Activated B cell treated with CpG ODN at 0.5 μM for 24 hours (primary cell): ENCODE data around the gene KRTAP4-6. TPM values are rescaled to one million over a fixed set of nuclear protein-coding genes. Genes with fewer than 3 reads are reported as not detected.
"Not testable (repeated sequence)": the region's sequence is repeated elsewhere in the genome, so short reads cannot be mapped to it uniquely, and the experiment has no call there.

Source experiments
- ATAC-seq: fragments of 200-7000 bp; cut with Tn5 transposase; one replicate; pipeline ENCODE4 v1.10.0; 2021; ENCODE audit warnings: low read depth, mild to moderate bottlenecking, moderate library complexity
- CTCF ChIA-PET: fragments of 350-600 bp; sonication (Branson Sonifier 250); formaldehyde crosslinking; loops from one replicate; lab custom pipeline; 2021; ENCODE audit warnings: antibody characterized with exemption; lab: Charles Lee
- POLR2A ChIA-PET: fragments of 350-600 bp; sonication (Branson Sonifier 250); formaldehyde crosslinking; loops from one replicate; lab custom pipeline; 2021; ENCODE audit warnings: antibody characterized with exemption; lab: Charles Lee
- DNase-seq: peaks from one replicate; pipeline ENCODE4 v3.0.0; 2022
- H3K27ac Mint-ChIP-seq: one replicate; pipeline ENCODE4 v1.8.0; 2020; ENCODE audit warnings: mixed read lengths
- H3K27me3 Mint-ChIP-seq: one replicate; pipeline ENCODE4 v1.8.0; 2021; ENCODE audit warnings: mixed read lengths
- H3K36me3 Mint-ChIP-seq: one replicate; pipeline ENCODE4 v1.8.0; 2021; ENCODE audit warnings: low read depth, mixed read lengths
- H3K4me1 Mint-ChIP-seq: one replicate; pipeline ENCODE4 v1.8.0; 2021; ENCODE audit warnings: mixed read lengths
- H3K4me3 Mint-ChIP-seq: one replicate; pipeline ENCODE4 v1.8.0; 2020; ENCODE audit warnings: mild to moderate bottlenecking, mixed read lengths
- H3K9me3 Mint-ChIP-seq: one replicate; pipeline ENCODE4 v1.8.0; 2020; ENCODE audit warnings: mixed read lengths
- intact Hi-C: fragments of 100-400 bp; cut with micrococcal nuclease; formaldehyde crosslinking; loops from one replicate; pipeline ENCODE4 v1.15.1; 2024
- total RNA-seq: library from RNA; stranded (reverse); gene quantifications from 2 replicates; pipeline ENCODE4 v1.2.3, GENCODE V29; 2022
- TF ChIP-seq, protein P1 (sequence below): fragments of 200-600 bp; IDR thresholded peaks from one replicate; pipeline ENCODE4 v1.8.0; 2022; ENCODE audit warnings: antibody characterized with exemption, mild to moderate bottlenecking

The KRTAP4-6 gene
- total RNA-seq, 1 donor from 2014 or later = not detected

DNA sequence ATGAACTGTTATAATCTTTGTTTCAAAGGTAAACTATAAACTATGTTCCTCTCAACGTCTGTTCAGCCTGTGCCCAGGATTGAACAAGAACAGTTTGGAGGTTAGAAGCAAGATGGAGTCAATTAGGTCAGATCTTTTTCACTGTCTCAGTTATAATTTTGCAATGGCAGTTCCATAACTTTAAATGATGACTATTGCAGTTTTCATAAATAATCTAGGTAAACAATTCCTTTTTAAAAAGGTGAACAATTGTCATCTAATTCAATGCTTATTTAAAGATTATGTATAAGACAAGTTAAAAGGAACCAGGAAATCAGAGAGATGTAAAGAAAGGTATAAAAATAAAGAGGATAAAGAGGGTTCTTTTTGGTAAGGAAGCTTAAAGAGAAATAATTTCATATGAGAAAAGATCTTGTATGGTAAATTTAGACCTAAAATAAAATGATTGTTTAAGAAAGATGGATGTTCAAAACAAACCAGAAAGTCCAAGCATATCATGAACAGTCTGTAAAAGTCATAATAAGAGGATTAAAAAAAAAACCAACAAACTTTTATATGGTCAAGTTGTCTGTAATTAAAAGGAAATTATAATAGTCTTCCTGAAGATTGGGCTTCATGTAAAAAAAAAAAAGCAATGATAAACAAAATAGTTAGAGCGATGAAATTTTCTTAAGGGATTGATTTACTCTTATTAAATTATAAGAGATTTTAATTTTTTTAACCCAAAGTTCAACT is 29.0 kb downstream of the KRTAP4-6 start:
- intact Hi-C loops = no loop called here
- Mint-ChIP-seq H3K4me3 (no peak overlapping the region), H3K27ac (no peak overlapping the region), H3K4me1 (peaks cover 24% of the 10 kb centered on the region), H3K36me3 (peaks cover 3% of the 10 kb centered on the region), H3K9me3 (peaks cover 4% of the 10 kb centered on the region), H3K27me3 (peaks cover under 1% of the 10 kb centered on the region)
- POLR2A ChIA-PET = no interaction called here
- ATAC-seq = no peak
- no peak for DNase-seq
- TF ChIP-seq, protein P1, sequence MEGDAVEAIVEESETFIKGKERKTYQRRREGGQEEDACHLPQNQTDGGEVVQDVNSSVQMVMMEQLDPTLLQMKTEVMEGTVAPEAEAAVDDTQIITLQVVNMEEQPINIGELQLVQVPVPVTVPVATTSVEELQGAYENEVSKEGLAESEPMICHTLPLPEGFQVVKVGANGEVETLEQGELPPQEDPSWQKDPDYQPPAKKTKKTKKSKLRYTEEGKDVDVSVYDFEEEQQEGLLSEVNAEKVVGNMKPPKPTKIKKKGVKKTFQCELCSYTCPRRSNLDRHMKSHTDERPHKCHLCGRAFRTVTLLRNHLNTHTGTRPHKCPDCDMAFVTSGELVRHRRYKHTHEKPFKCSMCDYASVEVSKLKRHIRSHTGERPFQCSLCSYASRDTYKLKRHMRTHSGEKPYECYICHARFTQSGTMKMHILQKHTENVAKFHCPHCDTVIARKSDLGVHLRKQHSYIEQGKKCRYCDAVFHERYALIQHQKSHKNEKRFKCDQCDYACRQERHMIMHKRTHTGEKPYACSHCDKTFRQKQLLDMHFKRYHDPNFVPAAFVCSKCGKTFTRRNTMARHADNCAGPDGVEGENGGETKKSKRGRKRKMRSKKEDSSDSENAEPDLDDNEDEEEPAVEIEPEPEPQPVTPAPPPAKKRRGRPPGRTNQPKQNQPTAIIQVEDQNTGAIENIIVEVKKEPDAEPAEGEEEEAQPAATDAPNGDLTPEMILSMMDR = no peak
- CTCF ChIA-PET = no interaction called here

DNA sequence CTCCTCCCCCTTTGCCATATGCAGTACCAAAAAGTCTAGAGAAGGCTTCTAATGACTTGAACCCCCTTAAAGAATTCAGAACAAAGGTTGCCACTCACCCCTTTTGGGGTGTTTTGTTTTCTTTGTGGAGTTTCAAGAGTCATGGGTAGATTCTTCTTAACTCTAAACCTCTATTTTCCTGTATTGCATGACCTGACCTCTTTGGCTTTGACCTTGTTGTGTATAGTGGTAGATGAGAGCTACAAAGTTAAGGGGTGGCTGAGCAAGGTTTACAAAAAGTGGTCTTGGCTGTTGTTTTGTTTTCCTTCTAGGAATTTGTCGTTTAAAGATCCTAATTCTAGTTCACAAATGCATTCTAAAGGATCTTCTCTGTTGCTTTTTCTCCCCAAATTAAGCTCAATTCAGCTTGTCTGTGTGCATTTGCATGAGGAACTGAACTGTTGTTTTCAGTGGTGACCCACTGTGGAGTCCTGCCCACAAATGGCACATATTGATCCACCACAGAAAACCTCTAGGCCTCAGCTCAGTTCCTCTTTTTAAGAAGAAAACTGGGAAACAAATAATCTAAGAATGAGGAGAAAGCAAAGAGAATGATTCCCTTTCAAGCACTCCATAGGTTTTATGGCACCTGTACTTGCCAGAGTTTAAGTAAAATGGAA is 31.5 kb downstream of the KRTAP4-6 start:
- Mint-ChIP-seq H3K27ac (peak overlapping the region; percentile 48), H3K4me3 (peak overlapping the region; percentile 21), H3K4me1 (peaks cover 15% of the 10 kb centered on the region)
- H3K9me3 Mint-ChIP-seq, ATAC-seq, DNase-seq, H3K36me3 Mint-ChIP-seq, H3K27me3 Mint-ChIP-seq, intact Hi-C loops, CTCF ChIA-PET, POLR2A ChIA-PET: not testable (repeated sequence)

DNA sequence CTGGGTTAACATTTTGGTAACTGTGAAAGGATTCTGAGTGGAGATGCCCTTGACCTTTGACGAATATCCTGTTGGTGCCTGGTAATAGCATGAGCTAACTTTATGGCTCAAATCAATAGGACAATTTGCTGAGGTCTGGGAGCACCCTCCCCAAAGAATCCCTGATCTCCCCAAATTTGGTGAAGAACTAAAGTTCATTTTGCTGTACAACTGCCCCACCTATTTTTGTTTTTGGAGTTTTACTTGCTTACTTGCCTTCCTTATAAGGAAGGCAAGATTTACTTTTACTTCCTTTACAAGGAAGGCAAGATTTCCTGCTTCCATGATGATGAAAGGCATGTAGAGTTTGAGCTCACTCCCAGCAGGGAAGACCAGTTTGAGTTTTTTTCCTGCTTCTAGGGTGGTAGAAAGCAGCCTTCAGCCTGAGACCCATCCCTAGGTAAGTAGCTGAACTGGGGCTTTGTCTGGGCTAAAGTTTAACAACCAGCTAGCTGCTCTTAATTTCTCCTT is 32.3 kb downstream of the KRTAP4-6 start:
- ChIA-PET CTCF (no interaction called here), POLR2A (no interaction called here)
- TF ChIP-seq, protein P1 = no peak
- peaks cover 6% of the 10 kb centered on the region for H3K27me3 Mint-ChIP-seq
- H3K4me3 Mint-ChIP-seq = no peak overlapping the region
- H3K4me1 Mint-ChIP-seq = peaks cover 15% of the 10 kb centered on the region
- peak overlapping the region; percentile 46 for H3K27ac Mint-ChIP-seq
- no peak for DNase-seq
- peaks cover 4% of the 10 kb centered on the region for H3K9me3 Mint-ChIP-seq
- no peak for ATAC-seq
- intact Hi-C loops = no loop called here
- peaks cover 1% of the 10 kb centered on the region for H3K36me3 Mint-ChIP-seq

DNA sequence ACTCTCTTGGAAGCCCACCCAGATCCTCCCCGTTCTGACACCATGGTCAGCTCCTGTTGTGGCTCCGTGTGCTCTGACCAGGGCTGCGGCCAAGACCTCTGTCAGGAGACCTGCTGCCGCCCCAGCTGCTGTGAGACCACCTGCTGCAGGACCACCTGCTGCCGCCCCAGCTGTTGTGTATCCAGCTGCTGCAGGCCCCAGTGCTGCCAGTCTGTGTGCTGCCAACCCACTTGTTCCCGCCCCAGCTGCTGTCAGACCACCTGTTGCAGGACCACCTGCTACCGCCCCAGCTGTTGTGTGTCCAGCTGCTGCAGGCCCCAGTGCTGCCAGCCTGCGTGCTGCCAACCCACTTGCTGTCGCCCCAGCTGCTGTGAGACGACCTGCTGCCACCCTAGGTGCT is 35.0 kb downstream of the KRTAP4-6 start, which contains the start of gene KRTAP4-9:
Gene KRTAP4-9 (plus strand): TSS at position 43 of the 400 bp plus-strand sequence. CDS start 0 bp downstream, at position 43.
- H3K36me3 Mint-ChIP-seq = not testable (repeated sequence)

DNA sequence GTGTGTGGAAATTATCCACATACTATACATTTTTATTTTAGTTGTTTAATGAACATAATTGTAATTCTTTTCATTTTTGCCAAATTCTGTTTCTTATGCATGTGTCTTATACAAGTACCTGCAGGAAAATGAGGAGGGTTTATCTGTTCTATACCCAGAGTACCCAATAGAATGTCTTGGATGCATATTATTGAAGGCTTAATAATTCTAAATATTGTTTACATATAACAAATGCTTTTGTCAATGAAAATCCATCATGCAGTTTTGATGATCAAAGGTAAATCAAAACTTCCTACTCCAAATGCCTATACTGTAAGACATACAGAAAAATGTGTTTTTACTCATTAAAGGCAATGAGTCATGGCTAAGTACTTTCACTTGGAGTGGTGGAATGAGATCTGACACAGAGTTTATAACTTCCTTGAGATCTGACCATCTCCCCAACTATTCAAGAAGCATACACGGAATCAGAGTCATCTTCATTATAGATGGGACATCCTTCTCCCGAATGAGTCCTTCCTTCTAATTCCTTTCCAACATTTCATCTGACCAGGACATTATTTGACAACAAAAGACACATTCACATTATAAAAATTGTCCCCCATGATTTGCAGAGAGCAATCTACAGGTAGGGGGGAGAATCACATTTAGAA is 35.8 kb downstream of the KRTAP4-6 start:
- H3K4me3 Mint-ChIP-seq, H3K9me3 Mint-ChIP-seq, H3K36me3 Mint-ChIP-seq, intact Hi-C loops, H3K27ac Mint-ChIP-seq, POLR2A ChIA-PET, ATAC-seq, CTCF ChIA-PET, DNase-seq: not testable (repeated sequence)
- Mint-ChIP-seq H3K4me1 (peaks cover 23% of the 10 kb centered on the region), H3K27me3 (peaks cover 13% of the 10 kb centered on the region)

More for the DNA sequence above, 35.0 kb downstream of the KRTAP4-6 start, which contains the start of gene KRTAP4-9:
- DNase-seq, H3K27me3 Mint-ChIP-seq, POLR2A ChIA-PET, H3K9me3 Mint-ChIP-seq, CTCF ChIA-PET, H3K27ac Mint-ChIP-seq, intact Hi-C loops, ATAC-seq, H3K4me3 Mint-ChIP-seq: not testable (repeated sequence)
- peaks cover 17% of the 10 kb centered on the region for H3K4me1 Mint-ChIP-seq

DNA sequence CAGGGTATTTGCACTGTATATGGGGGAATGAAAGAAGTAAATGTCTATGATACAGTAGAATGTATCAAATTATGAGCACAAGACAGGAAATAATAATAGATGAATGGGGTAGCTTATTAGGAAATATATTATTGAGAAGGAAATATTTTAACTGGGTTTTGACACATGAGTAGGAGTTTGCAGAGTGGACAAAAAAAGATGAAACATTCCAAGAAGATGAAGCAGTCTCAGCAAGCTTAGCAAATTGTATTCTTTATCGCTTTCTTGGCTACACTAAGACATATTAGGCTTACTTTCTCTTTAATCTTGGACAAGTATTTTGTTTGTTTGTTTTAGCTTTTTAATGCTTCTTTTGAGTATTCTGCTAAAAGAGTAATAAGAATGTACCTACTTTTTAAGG is 36.4 kb downstream of the KRTAP4-6 start:
- no peaks in the 10 kb centered on the region for H3K9me3 Mint-ChIP-seq
- no peak for DNase-seq
- no peak overlapping the region for H3K4me3 Mint-ChIP-seq

More for the DNA sequence above, 36.4 kb downstream of the KRTAP4-6 start:
- no peak overlapping the region for H3K27ac Mint-ChIP-seq
- CTCF ChIA-PET = no interaction called here
- H3K4me1 Mint-ChIP-seq = peaks cover 21% of the 10 kb centered on the region
- TF ChIP-seq, protein P1 = no peak
- ATAC-seq = no peak
- H3K36me3 Mint-ChIP-seq = no peaks in the 10 kb centered on the region
- intact Hi-C loops = no loop called here
- peaks cover 13% of the 10 kb centered on the region for H3K27me3 Mint-ChIP-seq
- POLR2A ChIA-PET = no interaction called here
